Activated CD8-positive, alpha-beta T cell treated with anti-CD3 and anti-CD28 coated beads for 36 hours (primary cell): ENCODE results near the gene EXOC3. TPM values are rescaled to one million over a fixed set of nuclear protein-coding genes. Genes with fewer than 3 reads are reported as not detected.

Experiments
- ATAC-seq: fragments of 200-7000 bp; cut with Tn5 transposase; one replicate; pipeline ENCODE4 v1.10.0; 2021; ENCODE audit warnings: mild to moderate bottlenecking, moderate library complexity
- CTCF ChIA-PET: fragments of 350-600 bp; sonication (Branson Sonifier 250); formaldehyde crosslinking; loops from one replicate; lab custom pipeline; 2021; ENCODE audit warnings: antibody characterized with exemption; lab: Charles Lee
- POLR2A ChIA-PET: fragments of 350-600 bp; sonication (Branson Sonifier 250); formaldehyde crosslinking; loops from one replicate; lab custom pipeline; 2021; ENCODE audit warnings: antibody characterized with exemption; lab: Charles Lee
- DNase-seq: peaks from one replicate; pipeline ENCODE4 v3.0.0-alpha.2; 2020
- H3K27ac Mint-ChIP-seq: one replicate; pipeline ENCODE4 v1.8.0; 2021; ENCODE audit warnings: mild to moderate bottlenecking, mixed read lengths
- H3K27me3 Mint-ChIP-seq: one replicate; pipeline ENCODE4 v1.8.0; 2021; ENCODE audit warnings: mixed read lengths
- H3K36me3 Mint-ChIP-seq: one replicate; pipeline ENCODE4 v1.8.0; 2021; ENCODE audit warnings: low read depth, mixed read lengths
- H3K4me1 Mint-ChIP-seq: one replicate; pipeline ENCODE4 v1.8.0; 2021; ENCODE audit warnings: low read depth, mixed read lengths
- H3K4me3 Mint-ChIP-seq: one replicate; pipeline ENCODE4 v1.8.0; 2021; ENCODE audit warnings: mild to moderate bottlenecking, moderate library complexity, mixed read lengths
- H3K9me3 Mint-ChIP-seq: one replicate; pipeline ENCODE4 v1.8.0; 2021; ENCODE audit warnings: mixed read lengths
- intact Hi-C: fragments of 100-400 bp; cut with micrococcal nuclease; formaldehyde crosslinking; loops from one replicate; pipeline ENCODE4 v1.10.0; 2022
- total RNA-seq, 2 experiments: library from RNA; stranded (reverse); gene quantifications; one replicate each; pipeline ENCODE4 v1.2.3, GENCODE V29; 2021
- TF ChIP-seq, protein P1 (sequence below): fragments of 200-600 bp; IDR thresholded peaks from one replicate; pipeline ENCODE4 v1.8.0; 2022; ENCODE audit warnings: antibody characterized with exemption, mild to moderate bottlenecking

Gene EXOC3
- total RNA-seq, 2 experiments from 2014 or later, result 65.9 to 67.6 TPM

DNA sequence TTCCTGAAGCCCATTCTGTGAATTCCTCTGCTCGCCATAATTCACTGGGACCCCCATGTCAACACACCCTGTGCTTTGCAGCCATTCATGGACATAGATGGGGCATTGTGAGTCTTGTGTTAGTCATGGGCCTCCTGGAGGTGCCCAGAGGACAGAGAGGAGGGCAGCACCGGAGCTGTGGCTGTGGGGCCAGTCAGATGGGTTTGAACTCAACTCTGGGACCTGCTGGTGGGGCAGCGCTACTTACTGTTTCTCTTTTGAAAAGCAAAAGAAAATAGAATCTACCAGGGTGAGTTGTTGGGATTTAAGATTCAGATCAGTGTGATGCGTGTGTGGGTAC lies 11.3 kb upstream of the EXOC3 start:
- Mint-ChIP-seq H3K9me3 (no peaks in the 10 kb centered on the region), H3K4me3 (no peak overlapping the region), H3K27ac (no peak overlapping the region), H3K27me3 (peaks cover 4% of the 10 kb centered on the region), H3K36me3 (peaks cover 22% of the 10 kb centered on the region), H3K4me1 (peaks cover 10% of the 10 kb centered on the region)
- CTCF ChIA-PET, result interaction anchor here (0.6 to 5.6 kb wide), 16 partner anchors 10 to 212 kb away, joined by 3 to 55 read pairs (median 4); no protein-coding TSS in a partner anchor
- ATAC-seq (no peak), DNase-seq (no peak)
- TF ChIP-seq, protein P1, sequence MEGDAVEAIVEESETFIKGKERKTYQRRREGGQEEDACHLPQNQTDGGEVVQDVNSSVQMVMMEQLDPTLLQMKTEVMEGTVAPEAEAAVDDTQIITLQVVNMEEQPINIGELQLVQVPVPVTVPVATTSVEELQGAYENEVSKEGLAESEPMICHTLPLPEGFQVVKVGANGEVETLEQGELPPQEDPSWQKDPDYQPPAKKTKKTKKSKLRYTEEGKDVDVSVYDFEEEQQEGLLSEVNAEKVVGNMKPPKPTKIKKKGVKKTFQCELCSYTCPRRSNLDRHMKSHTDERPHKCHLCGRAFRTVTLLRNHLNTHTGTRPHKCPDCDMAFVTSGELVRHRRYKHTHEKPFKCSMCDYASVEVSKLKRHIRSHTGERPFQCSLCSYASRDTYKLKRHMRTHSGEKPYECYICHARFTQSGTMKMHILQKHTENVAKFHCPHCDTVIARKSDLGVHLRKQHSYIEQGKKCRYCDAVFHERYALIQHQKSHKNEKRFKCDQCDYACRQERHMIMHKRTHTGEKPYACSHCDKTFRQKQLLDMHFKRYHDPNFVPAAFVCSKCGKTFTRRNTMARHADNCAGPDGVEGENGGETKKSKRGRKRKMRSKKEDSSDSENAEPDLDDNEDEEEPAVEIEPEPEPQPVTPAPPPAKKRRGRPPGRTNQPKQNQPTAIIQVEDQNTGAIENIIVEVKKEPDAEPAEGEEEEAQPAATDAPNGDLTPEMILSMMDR, result no peak
- intact Hi-C loops, result loop anchor here (5.0 kb wide), 1 partner anchor 114 kb away; no protein-coding TSS in a partner anchor
- POLR2A ChIA-PET, result interaction anchor here (1.0 to 1.1 kb wide), 2 partner anchors 31 to 60 kb away, joined by 3 to 4 read pairs; no protein-coding TSS in a partner anchor

- H3K9me3 Mint-ChIP-seq, result no peaks in the 10 kb centered on the region
- ChIA-PET POLR2A (interaction anchor here (1.0 kb wide), 1 partner anchor 31 kb away, joined by 4 read pairs; no protein-coding TSS in a partner anchor), CTCF (interaction anchor here (1.1 to 5.6 kb wide), 5 partner anchors 62 to 121 kb away, joined by 3 to 55 read pairs (median 4); no protein-coding TSS in a partner anchor)
- H3K4me1 Mint-ChIP-seq, result peaks cover 10% of the 10 kb centered on the region
- no peak overlapping the region for H3K27ac Mint-ChIP-seq
- no peak overlapping the region for H3K4me3 Mint-ChIP-seq
- no peak for DNase-seq
- peaks cover 2% of the 10 kb centered on the region for H3K27me3 Mint-ChIP-seq
- TF ChIP-seq, protein P1, result no peak
- no peak for ATAC-seq
- intact Hi-C loops, result loop anchor here (5.0 kb wide), 1 partner anchor 115 kb away; no protein-coding TSS in a partner anchor
- peaks cover 22% of the 10 kb centered on the region for H3K36me3 Mint-ChIP-seq
These were observed 10.6 kb upstream of the EXOC3 start for GRCh38 chr5:432201-432927.

DNA sequence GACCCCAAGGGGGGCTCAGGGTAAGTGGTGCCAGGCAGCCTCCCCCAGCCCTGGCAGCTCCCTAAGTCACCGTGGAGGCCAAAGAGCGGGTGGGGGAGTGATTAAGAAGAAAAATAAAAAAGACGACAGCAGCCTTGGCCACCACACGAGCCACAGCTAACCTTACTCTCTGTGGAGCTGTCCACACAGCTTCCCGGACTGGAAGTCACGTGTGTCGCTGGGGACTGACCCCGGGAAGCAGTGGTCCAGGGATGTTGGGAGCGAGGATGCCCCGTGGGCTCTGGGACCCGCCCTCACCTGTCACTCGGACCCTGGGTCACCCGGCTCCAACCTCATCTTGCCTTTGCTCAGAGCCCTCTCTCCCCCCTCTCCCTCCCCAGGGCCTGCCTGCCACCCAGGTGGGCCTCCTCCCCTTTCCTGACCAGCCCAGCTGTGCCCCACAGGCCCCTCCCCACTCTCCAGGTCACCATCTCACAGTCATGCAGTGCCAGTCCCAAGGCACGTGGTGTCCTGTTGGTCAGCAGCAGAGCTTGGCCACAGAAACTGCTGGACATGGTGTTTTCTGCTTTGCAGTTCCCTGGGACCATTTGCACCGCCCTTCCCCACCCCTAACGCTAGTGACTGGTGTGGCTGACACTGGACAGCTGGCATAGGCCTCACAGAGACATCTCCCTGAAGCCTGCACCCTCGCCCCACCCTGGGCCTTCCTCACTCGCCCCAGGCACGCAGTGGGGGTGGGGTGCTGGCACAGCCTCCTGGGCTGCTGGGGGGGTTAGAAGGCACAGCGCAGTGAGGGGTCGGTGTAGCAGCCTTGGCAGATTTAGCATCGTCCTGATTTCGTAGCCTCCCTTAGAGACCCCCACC lies 9.8 kb upstream of the EXOC3 start:
- Mint-ChIP-seq H3K27me3 (peaks cover 2% of the 10 kb centered on the region), H3K4me3 (no peak overlapping the region), H3K36me3 (peaks cover 18% of the 10 kb centered on the region), H3K4me1 (peaks cover 7% of the 10 kb centered on the region), H3K27ac (no peak overlapping the region), H3K9me3 (no peaks in the 10 kb centered on the region)
- POLR2A ChIA-PET, result interaction anchor here (1.0 kb wide), 1 partner anchor 32 kb away, joined by 4 read pairs; no protein-coding TSS in a partner anchor
- CTCF ChIA-PET, result interaction anchor here (5.6 kb wide), 1 partner anchor 117 kb away, joined by 55 read pairs; no protein-coding TSS in a partner anchor
- TF ChIP-seq, protein P1, result no peak
- intact Hi-C loops, result loop anchor here (5.0 kb wide), 1 partner anchor 116 kb away; no protein-coding TSS in a partner anchor
- ATAC-seq (no peak), DNase-seq (no peak)

DNA sequence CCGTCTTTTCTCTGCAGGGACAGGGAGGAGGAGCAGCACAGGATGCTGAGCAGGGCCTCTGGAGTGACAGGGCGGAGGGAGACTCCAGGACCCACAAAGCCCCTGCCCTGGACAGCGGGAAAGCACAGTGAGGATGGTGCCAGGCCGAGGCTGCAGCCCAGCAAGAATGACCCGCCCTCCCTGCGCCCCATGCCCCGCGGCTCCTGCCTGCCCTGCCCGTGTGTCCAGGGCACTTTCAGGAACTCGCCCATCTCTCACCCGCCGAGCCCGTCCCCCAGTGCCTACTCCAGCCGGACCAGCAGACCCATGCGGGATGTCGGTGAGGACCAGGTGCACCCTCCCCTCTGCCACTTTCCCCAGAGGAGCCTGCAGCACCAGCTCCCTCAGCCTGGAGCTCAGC lies 9.1 kb upstream of the EXOC3 start:
- CTCF ChIA-PET, result interaction anchor here (5.6 kb wide), 1 partner anchor 118 kb away, joined by 55 read pairs; no protein-coding TSS in a partner anchor
- H3K9me3 Mint-ChIP-seq, result no peaks in the 10 kb centered on the region
- TF ChIP-seq, protein P1, result no peak
- H3K4me3 Mint-ChIP-seq, result no peak overlapping the region
- H3K36me3 Mint-ChIP-seq, result peaks cover 13% of the 10 kb centered on the region
- no peak for ATAC-seq
- intact Hi-C loops, result loop anchor here (5.0 kb wide), 1 partner anchor 117 kb away; no protein-coding TSS in a partner anchor
- no peak for DNase-seq
- peaks cover 2% of the 10 kb centered on the region for H3K27me3 Mint-ChIP-seq
- H3K27ac Mint-ChIP-seq, result no peak overlapping the region
- peaks cover 7% of the 10 kb centered on the region for H3K4me1 Mint-ChIP-seq
- POLR2A ChIA-PET, result no interaction called here
